GM18858 (cell line): ENCODE data around the gene ABCC10.
"Not testable (repeated sequence)": the region's sequence is repeated elsewhere in the genome, so short reads cannot be mapped to it uniquely, and the experiment has no call there.

Source experiments
- ATAC-seq: cut with Tn5 transposase; IDR thresholded peaks from one replicate; pipeline ENCODE4 v1.9.1; 2021; ENCODE audit not compliant: unreplicated experiment

The ABCC10 gene

DNA sequence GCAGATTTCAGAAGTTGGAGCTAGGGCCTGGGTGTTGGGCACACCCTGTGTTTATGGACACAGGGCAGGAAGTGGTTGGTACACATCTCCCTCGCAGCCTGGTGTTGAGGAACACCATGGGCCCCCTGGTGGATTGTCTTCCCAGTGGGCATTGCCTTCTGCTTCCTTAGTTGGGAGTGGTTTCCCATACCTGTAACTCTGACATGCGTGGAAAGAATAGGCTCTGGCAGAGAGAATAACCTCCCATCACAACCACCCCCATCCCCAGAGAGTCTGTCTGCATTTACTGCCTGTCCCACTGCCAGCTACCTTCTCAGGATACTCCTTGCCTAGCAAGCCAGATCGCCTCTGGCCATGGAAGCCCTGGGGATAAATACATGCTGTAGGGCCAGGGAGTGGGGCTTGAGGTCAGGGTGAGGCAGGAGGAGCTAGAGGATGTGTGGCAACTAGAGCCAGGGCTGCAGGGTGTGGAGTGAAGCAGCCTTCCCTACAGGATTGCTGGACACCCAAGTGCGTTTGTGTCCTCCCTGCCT is 68.1 kb downstream of the ABCC10 start:
- ATAC-seq, result no peak

DNA sequence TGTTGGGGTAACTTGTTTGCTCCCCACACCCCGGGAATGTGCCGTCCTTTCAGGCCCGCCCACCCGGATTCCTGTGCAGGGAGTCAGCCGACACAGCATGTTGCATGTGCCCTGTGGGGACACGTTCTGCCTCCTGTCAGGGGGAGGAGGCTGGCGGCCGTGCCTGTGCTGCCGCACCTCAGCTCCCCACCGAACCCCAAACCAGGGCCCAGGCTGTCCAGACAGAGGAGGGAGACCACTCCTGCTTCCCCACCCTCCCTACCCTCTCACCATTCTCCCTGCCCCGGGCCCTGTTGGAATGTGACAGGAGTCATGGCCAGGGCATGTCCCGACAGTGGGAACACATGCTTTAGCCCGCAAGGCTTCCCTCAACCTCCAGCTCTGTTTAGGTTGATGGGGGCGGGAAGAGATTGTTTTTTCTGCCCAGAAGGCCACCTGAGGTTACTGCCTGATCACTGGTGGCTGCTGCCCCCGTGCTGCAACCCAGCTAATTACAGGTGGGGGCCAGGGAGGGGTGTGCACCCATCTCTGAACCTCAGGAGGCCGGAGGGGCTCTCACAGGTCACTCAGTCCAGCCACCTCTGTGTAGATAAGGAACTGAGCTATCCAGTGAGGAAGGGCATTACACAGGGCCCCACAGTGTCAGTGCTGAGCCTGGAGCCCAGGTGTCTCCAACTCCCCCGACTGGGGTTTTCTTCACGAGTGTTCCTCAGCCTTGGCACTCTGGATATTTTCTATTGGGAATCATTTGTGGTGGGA is 69.2 kb downstream of the ABCC10 start:
- ATAC-seq, result no peak

DNA sequence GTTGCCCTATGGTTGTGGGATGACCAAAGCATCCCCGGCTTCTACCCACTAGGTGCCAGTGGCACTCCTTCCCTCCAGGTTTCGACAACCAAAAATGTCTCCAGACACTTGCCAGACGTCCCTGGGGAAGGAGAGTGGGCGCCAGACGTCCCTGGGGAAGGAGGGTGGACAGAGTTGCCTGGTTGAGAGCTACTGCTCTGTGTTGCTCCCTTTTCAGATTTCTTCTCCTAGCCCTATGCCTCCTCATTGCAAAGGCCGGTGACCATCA is 69.7 kb downstream of the ABCC10 start:
- ATAC-seq, result no peak

DNA sequence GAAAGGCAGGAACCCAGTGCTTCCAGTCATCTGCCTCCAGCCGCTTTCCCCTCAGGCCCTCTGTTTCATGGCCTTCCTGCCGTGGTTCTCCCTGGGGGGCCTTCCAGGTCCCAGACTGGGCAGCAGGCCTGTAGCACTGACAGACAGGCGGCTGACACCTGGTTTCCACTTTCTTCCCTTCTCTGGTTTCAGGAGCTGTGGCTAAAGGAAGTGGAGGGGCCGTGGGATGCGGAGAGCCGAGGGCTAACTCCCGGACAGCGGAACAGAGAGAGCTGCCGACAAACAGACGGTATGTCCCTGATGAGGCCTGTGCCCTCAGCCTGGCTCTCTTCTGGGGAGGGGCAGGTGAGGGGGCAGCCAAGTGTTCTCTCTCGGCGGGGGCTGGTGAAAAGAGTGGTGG is 70.3 kb downstream of the ABCC10 start:
- no peak for ATAC-seq

DNA sequence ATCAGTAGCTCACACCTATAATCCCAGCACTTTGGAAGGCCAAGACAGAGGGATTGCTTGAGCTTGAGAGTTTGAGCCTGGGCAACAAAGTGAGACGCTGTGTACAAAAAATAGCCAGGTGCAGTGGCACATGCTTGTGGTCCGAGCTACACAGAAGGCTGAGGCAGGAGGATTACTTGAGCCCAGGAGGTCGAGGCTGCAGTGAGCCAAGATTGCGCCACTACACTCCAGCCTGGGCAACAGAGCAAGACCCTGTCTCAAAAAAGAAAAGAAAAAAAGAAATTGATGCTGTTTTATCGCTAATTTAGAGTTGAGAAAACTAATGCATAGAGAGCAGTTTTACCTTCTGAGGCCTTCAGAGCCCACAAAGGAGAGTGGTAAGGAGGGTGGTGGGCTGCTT is 71.0 kb downstream of the ABCC10 start:
- ATAC-seq, result not testable (repeated sequence)

DNA sequence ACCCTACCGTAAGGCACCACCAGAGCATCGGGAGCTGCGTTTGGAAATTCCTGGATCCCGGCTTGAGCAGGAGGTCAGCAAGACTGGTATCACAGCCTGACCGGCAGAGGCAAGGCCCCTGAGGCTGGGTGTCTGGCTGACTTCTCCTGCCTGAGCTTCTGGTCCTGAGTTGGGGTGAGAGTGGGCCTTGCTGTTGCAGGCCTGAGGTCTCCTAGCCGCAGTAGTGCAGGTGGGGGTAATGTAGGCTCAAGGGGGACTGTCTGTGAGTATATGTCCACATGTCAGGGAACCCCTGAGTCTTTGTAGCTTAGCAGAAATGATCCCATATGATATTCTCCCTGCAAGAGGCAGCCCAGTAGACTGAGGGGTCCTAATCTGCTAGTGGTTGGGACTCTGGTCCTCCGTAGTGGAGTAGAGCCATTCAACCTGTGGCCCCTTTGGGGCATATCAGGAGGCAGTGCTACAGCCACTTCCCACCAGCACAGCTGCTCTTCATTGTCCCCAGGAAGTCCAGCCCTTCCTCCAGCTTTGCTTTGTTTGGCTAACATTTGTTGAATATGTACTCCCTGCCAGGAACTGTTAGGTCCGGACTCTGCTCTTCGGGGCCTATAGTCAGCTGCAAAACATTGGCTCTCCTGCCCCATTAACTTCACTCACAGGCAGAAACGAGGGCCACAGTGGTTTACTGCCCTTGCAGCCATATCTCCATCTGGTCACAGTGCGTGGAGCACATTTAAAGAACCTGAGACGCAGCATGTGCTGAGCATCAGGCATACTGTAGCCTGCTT is 71.9 kb downstream of the ABCC10 start:
- no peak for ATAC-seq
